Measurements from ENCODE around the gene CELF5.

CELF5 gene

GRCh38 chr19:3203805-3204645 is 20.4 kb upstream of the CELF5 start:
- no peak overlapping the region for H3K4me3 ChIP-seq (ENCODE audit: low read depth, low read length)
- DNase-seq (ENCODE audit: low read depth), result no peak
- TF ChIP-seq CTCF (conservative IDR thresholded peaks at IDR 0.05; ENCODE audit: low read depth, low read length), result no peak

GRCh38 chr19:3204646-3205275 is 19.7 kb upstream of the CELF5 start:
- no peak for DNase-seq (ENCODE audit: low read depth)
- TF ChIP-seq CTCF (conservative IDR thresholded peaks at IDR 0.05; ENCODE audit: low read depth, low read length), result no peak
- no peak overlapping the region for H3K4me3 ChIP-seq (ENCODE audit: low read depth, low read length)

- no peak overlapping the region for H3K4me3 ChIP-seq (ENCODE audit: low read depth, low read length)
- TF ChIP-seq CTCF (conservative IDR thresholded peaks at IDR 0.05; ENCODE audit: low read depth, low read length), result no peak
- no peak for DNase-seq (ENCODE audit: low read depth)
Measured at GRCh38 chr19:3206216-3206953, 18.1 kb upstream of the CELF5 start.

- no peak for TF ChIP-seq CTCF (conservative IDR thresholded peaks at IDR 0.05; ENCODE audit: low read depth, low read length)
- DNase-seq (ENCODE audit: low read depth), result peak; percentile 43
- H3K4me3 ChIP-seq (ENCODE audit: low read depth, low read length), result no peak overlapping the region
Measured at GRCh38 chr19:3207461-3208242, 16.8 kb upstream of the CELF5 start.

GRCh38 chr19:3208317-3209207 is 15.9 kb upstream of the CELF5 start:
- H3K4me3 ChIP-seq (ENCODE audit: low read depth, low read length), result no peak overlapping the region
- DNase-seq (ENCODE audit: low read depth), result no peak
- TF ChIP-seq CTCF (conservative IDR thresholded peaks at IDR 0.05; ENCODE audit: low read depth, low read length), result no peak

Data from choroid plexus epithelial cell (primary cell).